Measurements from ENCODE around the gene BAG5.
A peak's percentile ranks its signal among the peaks of the same experiment; 100 is the strongest.
"Not testable (repeated sequence)": the region's sequence is repeated elsewhere in the genome, so short reads cannot be mapped to it uniquely, and the experiment has no call there.

BAG5 gene

GRCh38 chr14:103534576-103535061, 27.8 kb downstream of the BAG5 start:
- DNase-seq (ENCODE audit: low spot score): no peak

- DNase-seq (ENCODE audit: low spot score): peak; percentile 82
These were observed 28.4 kb downstream of the BAG5 start for GRCh38 chr14:103533999-103534575.

- no peak for DNase-seq (ENCODE audit: low spot score)
These were observed 29.1 kb downstream of the BAG5 start for GRCh38 chr14:103533137-103533998.

GRCh38 chr14:103532216-103533136, 30.0 kb downstream of the BAG5 start:
- DNase-seq (ENCODE audit: low spot score): no peak

- no peak for DNase-seq (ENCODE audit: low spot score)
These were observed 30.8 kb downstream of the BAG5 start for GRCh38 chr14:103531421-103532215.

GRCh38 chr14:103530831-103531230, 31.6 kb downstream of the BAG5 start:
- no peak for DNase-seq (ENCODE audit: low spot score)

- DNase-seq (ENCODE audit: low spot score): no peak
These were observed 32.1 kb downstream of the BAG5 start for GRCh38 chr14:103530390-103530789.

GRCh38 chr14:103529383-103530365, 32.8 kb downstream of the BAG5 start:
- DNase-seq (ENCODE audit: low spot score): no peak

GRCh38 chr14:103528587-103529382, 33.7 kb downstream of the BAG5 start, which contains the start of gene TRMT61A:
Gene TRMT61A (plus strand): TSS chr14:103529196. CDS start chr14:103529979, 783 bp downstream.
- peak; percentile 90 for DNase-seq (ENCODE audit: low spot score)

GRCh38 chr14:103528146-103528586, 34.3 kb downstream of the BAG5 start:
- DNase-seq (ENCODE audit: low spot score): no peak

- no peak for DNase-seq (ENCODE audit: low spot score)
These were observed 34.9 kb downstream of the BAG5 start for GRCh38 chr14:103527408-103528145.

- no peak for DNase-seq (ENCODE audit: low spot score)
These were observed 35.6 kb downstream of the BAG5 start for GRCh38 chr14:103526914-103527248.

- DNase-seq (ENCODE audit: low spot score): no peak
These were observed 36.1 kb downstream of the BAG5 start for GRCh38 chr14:103526247-103526913.

- not testable (repeated sequence) for DNase-seq (ENCODE audit: low spot score)
These were observed 36.8 kb downstream of the BAG5 start for GRCh38 chr14:103525430-103526246.

- DNase-seq (ENCODE audit: low spot score): no peak
These were observed 38.2 kb downstream of the BAG5 start for GRCh38 chr14:103524002-103524935.

- no peak for DNase-seq (ENCODE audit: low spot score)
These were observed 38.9 kb downstream of the BAG5 start for GRCh38 chr14:103523575-103523954.
